Measurements from ENCODE around the gene GK2. TPM values are rescaled to one million over a fixed set of nuclear protein-coding genes. Genes with fewer than 3 reads are reported as not detected.

Gene GK2
- total and polyA plus RNA-seq, 2 of the 13 experiments (the other 11 are each of a cell fraction or from before 2014, with no cell fraction given): not detected

DNA sequence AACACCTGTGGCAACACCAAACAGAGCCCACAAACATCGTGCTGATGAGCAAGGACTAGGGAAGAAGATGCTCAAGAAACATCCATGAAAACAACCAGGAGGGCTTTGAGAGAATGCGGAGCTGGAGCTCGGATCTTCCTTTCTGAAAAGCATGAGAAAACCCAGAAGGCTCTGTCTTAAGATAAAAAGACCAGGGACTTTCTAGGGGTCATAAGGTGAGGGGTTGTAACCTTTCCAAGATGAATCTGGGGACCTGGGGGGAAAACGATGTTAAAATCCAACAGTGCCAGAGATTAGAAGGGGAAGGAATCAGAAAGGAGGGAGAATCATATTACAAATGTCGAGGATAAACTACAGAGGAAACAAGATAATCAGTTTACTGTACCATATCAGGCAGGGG, 10.1 kb downstream of the GK2 start (continued):
- TF ChIP-seq, protein P1, sequence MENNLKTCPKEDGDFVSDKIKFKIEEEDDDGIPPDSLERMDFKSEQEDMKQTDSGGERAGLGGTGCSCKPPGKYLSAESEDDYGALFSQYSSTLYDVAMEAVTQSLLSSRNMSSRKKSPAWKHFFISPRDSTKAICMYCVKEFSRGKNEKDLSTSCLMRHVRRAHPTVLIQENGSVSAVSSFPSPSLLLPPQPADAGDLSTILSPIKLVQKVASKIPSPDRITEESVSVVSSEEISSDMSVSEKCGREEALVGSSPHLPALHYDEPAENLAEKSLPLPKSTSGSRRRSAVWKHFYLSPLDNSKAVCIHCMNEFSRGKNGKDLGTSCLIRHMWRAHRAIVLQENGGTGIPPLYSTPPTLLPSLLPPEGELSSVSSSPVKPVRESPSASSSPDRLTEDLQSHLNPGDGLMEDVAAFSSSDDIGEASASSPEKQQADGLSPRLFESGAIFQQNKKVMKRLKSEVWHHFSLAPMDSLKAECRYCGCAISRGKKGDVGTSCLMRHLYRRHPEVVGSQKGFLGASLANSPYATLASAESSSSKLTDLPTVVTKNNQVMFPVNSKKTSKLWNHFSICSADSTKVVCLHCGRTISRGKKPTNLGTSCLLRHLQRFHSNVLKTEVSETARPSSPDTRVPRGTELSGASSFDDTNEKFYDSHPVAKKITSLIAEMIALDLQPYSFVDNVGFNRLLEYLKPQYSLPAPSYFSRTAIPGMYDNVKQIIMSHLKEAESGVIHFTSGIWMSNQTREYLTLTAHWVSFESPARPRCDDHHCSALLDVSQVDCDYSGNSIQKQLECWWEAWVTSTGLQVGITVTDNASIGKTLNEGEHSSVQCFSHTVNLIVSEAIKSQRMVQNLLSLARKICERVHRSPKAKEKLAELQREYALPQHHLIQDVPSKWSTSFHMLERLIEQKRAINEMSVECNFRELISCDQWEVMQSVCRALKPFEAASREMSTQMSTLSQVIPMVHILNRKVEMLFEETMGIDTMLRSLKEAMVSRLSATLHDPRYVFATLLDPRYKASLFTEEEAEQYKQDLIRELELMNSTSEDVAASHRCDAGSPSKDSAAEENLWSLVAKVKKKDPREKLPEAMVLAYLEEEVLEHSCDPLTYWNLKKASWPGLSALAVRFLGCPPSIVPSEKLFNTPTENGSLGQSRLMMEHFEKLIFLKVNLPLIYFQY (CRISPR knock-in tag; IDR thresholded peaks at IDR 0.05; ENCODE audit: borderline replicate concordance): no peak

DNA sequence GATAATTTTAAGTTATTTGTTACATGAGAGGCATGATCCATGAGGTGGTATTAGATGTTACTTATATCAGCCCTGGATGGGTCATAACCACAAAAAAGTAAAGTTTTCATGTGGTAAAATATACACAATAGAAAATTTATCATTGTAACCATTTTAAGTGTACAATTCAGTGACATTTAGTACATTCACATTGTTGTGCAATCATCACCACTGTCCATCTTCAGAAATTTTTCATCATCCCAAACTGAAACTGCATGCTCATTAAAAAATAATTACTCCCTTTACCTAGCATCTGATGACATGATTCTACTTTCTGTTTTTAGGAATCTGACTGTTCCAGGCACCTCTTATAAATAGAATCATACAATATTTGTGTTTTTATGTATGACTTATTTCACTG, 11.2 kb downstream of the GK2 start:
- no peak overlapping the region for H3K4me2 ChIP-seq (ENCODE audit: low read depth, low read length)
- H3K4me1 ChIP-seq (ENCODE audit: insufficient read depth, low read length): no peaks in the 10 kb centered on the region
- CTCF ChIA-PET (ENCODE audit: low intra/inter-chr PET ratio, low total read pairs): no interaction called here
- intact Hi-C loops (cut with micrococcal nuclease; ENCODE audit: unreplicated experiment): no loop called here
- no peaks in the 10 kb centered on the region for H3K27me3 ChIP-seq (ENCODE audit: control insufficient read depth in 1 of 2, insufficient read depth in 2 of 2, low read length in 2 of 2)
- no TSS peak for BruUV-seq (replicated peaks)
- in situ Hi-C loops (cut with HindIII; ENCODE audit: extremely low pct_ligation_motif_present, low pct_unique_long_range_greater_than_20kb): no loop called here
- no peaks in the 10 kb centered on the region for H3K79me2 ChIP-seq (ENCODE audit: insufficient read depth, low read length)
- no peaks in the 10 kb centered on the region for H3K9me3 ChIP-seq (ENCODE audit: low read length)
- no peak overlapping the region for H2AFZ ChIP-seq (ENCODE audit: low read length)
- ATAC-seq: no peak
- no peaks in the 10 kb centered on the region for H3K36me3 ChIP-seq (replicated peaks in 1 of 2; ENCODE audit: control insufficient read depth in 1 of 2, insufficient read depth in 2 of 2, low read length in 2 of 2)
- FAIRE-seq: no peak
- H4K20me1 ChIP-seq (ENCODE audit: insufficient read depth, low read length): no peaks in the 10 kb centered on the region
- H3K9ac ChIP-seq (ENCODE audit: insufficient read depth, low read depth, low read length): no peak overlapping the region
- TF ChIP-seq TGIF2 (CRISPR knock-in tag; IDR thresholded peaks at IDR 0.05) (no peak), CEBPB (IDR thresholded peaks at IDR 0.05; ENCODE audit: borderline replicate concordance, low read depth, low read length) (0 out of 2 replicates have a peak, but pooled peaks have one; percentile 29)
- H3K27ac ChIP-seq (ENCODE audit: extremely low read length, insufficient read depth, low read length): no peak overlapping the region
- POLR2A ChIA-PET: no interaction called here
- H3K4me3 ChIP-seq (replicated peaks in 1 of 3; ENCODE audit: insufficient read depth in 1 of 3, low read depth in 2 of 3, low read length in 3 of 3): no peak overlapping the region
- DNase-seq (ENCODE audit: low spot score): no peak

DNA sequence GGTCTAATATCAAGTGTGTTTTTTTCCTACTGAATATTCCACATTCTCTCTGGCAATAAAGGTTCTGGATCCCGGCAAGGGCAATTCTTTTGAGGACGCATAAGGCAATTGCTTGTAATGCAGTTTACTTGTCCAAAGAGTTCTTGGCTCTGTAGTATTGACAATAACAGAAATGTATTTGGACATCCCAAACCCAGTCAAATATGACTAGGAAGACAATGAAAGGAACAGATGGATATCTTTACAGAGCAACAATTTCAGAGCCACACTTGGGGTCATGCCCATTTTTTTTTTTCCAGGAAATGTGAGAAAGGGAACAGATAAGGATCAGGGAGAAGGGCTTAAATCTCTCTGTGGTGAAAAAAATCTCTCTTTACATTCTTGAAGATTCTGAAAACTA, 12.2 kb downstream of the GK2 start:
- ATAC-seq: no peak
- in situ Hi-C loops (cut with HindIII; ENCODE audit: extremely low pct_ligation_motif_present, low pct_unique_long_range_greater_than_20kb): no loop called here
- 31% methylated on average over 2 of the region's 2 CpGs for WGBS (ENCODE audit: low lambda C conversion rate)
- TF ChIP-seq, protein P2, sequence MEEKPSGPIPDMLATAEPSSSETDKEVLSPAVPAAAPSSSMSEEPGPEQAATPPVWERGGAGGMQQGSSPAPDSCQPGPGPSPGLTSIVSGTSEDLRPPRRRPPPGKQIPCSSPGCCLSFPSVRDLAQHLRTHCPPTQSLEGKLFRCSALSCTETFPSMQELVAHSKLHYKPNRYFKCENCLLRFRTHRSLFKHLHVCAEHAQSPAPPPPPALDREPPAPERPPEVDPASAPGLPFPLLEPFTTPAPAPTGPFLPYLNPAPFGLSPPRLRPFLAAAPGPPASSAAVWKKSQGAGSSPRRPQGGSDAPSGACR (CRISPR knock-in tag; IDR thresholded peaks at IDR 0.05): no peak

More for the DNA sequence above, 12.2 kb downstream of the GK2 start:
- H4K20me1 ChIP-seq (ENCODE audit: insufficient read depth, low read length): no peaks in the 10 kb centered on the region
- no peaks in the 10 kb centered on the region for H3K36me3 ChIP-seq (replicated peaks in 1 of 2; ENCODE audit: control insufficient read depth in 1 of 2, insufficient read depth in 2 of 2, low read length in 2 of 2)
- POLR2A ChIA-PET: no interaction called here
- CTCF ChIA-PET (ENCODE audit: low intra/inter-chr PET ratio, low total read pairs): no interaction called here
- H3K4me2 ChIP-seq (ENCODE audit: low read depth, low read length): no peak overlapping the region
- H3K79me2 ChIP-seq (ENCODE audit: insufficient read depth, low read length): no peaks in the 10 kb centered on the region
- DNase-seq (ENCODE audit: low spot score): no peak
- H2AFZ ChIP-seq (ENCODE audit: low read length): no peak overlapping the region
- H3K9ac ChIP-seq (ENCODE audit: insufficient read depth, low read depth, low read length): no peak overlapping the region
- no TSS peak for BruUV-seq (replicated peaks)
- H3K9me3 ChIP-seq (ENCODE audit: low read length): no peaks in the 10 kb centered on the region
- intact Hi-C loops (cut with micrococcal nuclease; ENCODE audit: unreplicated experiment): no loop called here
- no peak overlapping the region for H3K27ac ChIP-seq (ENCODE audit: extremely low read length, insufficient read depth, low read length)
- no peaks in the 10 kb centered on the region for H3K4me1 ChIP-seq (ENCODE audit: insufficient read depth, low read length)
- no peak for FAIRE-seq
- no peaks in the 10 kb centered on the region for H3K27me3 ChIP-seq (ENCODE audit: control insufficient read depth in 1 of 2, insufficient read depth in 2 of 2, low read length in 2 of 2)
- H3K4me3 ChIP-seq (replicated peaks in 1 of 3; ENCODE audit: insufficient read depth in 1 of 3, low read depth in 2 of 3, low read length in 3 of 3): no peak overlapping the region
